HG03135 (cell line): Measurements from ENCODE around the gene CRYBG1.

Experiments used
- ATAC-seq: cut with Tn5 transposase; IDR thresholded peaks from one replicate; pipeline ENCODE4 v1.9.1; 2021; ENCODE audit warnings: mild to moderate bottlenecking, moderate library complexity; ENCODE audit not compliant: unreplicated experiment

The CRYBG1 gene

GRCh38 chr6:106458021-106458986, 97.8 kb downstream of the CRYBG1 start:
- no peak for ATAC-seq

GRCh38 chr6:106460481-106460880, 100.0 kb downstream of the CRYBG1 start:
- ATAC-seq, result no peak

- no peak for ATAC-seq
These were observed 100.6 kb downstream of the CRYBG1 start for GRCh38 chr6:106461084-106461483.

- no peak for ATAC-seq
These were observed 102.5 kb downstream of the CRYBG1 start for GRCh38 chr6:106462923-106463557.

- no peak for ATAC-seq
These were observed 105.7 kb downstream of the CRYBG1 start for GRCh38 chr6:106466211-106466610.

GRCh38 chr6:106468935-106469334, 108.4 kb downstream of the CRYBG1 start:
- no peak for ATAC-seq

- no peak for ATAC-seq
These were observed 109.4 kb downstream of the CRYBG1 start for GRCh38 chr6:106469882-106470281.

GRCh38 chr6:106470316-106470715, 109.8 kb downstream of the CRYBG1 start:
- no peak for ATAC-seq

GRCh38 chr6:106470811-106471210, 110.3 kb downstream of the CRYBG1 start:
- no peak for ATAC-seq

GRCh38 chr6:106473812-106474211, 113.3 kb downstream of the CRYBG1 start:
- ATAC-seq, result no peak

- ATAC-seq, result no peak
These were observed 113.9 kb downstream of the CRYBG1 start for GRCh38 chr6:106474466-106474865.

- no peak for ATAC-seq
These were observed 114.8 kb downstream of the CRYBG1 start for GRCh38 chr6:106475284-106475683.

- ATAC-seq, result no peak
These were observed 116.0 kb downstream of the CRYBG1 start for GRCh38 chr6:106476331-106477105.

GRCh38 chr6:106477146-106477545, 116.6 kb downstream of the CRYBG1 start:
- ATAC-seq, result no peak

GRCh38 chr6:106477790-106478189, 117.3 kb downstream of the CRYBG1 start:
- ATAC-seq, result no peak

GRCh38 chr6:106486236-106486635, 125.7 kb downstream of the CRYBG1 start:
- ATAC-seq, result no peak

GRCh38 chr6:106488494-106489370, 128.2 kb downstream of the CRYBG1 start:
- no peak for ATAC-seq

- ATAC-seq, result no peak
These were observed 129.5 kb downstream of the CRYBG1 start for GRCh38 chr6:106490030-106490429.

GRCh38 chr6:106490436-106490835, 129.9 kb downstream of the CRYBG1 start:
- no peak for ATAC-seq

GRCh38 chr6:106490974-106491373, 130.5 kb downstream of the CRYBG1 start:
- ATAC-seq, result no peak
